Fibroblast of mammary gland (primary cell): Measurements from ENCODE around the gene DCK.

Experiments
- DNase-seq: peaks from one replicate; pipeline ENCODE4 v3.0.0-alpha.2; 2010; ENCODE audit warnings: low read depth
- H3K4me3 ChIP-seq: 2 replicates; pipeline ENCODE4 v1.5.1; 2011; ENCODE audit warnings: low read depth, mild to moderate bottlenecking, low read length, moderate library complexity; ENCODE audit not compliant: control insufficient read depth
- TF ChIP-seq, protein P1 (sequence below): conservative IDR thresholded peaks from 2 replicates; pipeline ENCODE4 v1.5.1; 2011; ENCODE audit warnings: low read depth, low read length, inconsistent platforms; ENCODE audit not compliant: control insufficient read depth, insufficient read depth

The DCK gene

DNA sequence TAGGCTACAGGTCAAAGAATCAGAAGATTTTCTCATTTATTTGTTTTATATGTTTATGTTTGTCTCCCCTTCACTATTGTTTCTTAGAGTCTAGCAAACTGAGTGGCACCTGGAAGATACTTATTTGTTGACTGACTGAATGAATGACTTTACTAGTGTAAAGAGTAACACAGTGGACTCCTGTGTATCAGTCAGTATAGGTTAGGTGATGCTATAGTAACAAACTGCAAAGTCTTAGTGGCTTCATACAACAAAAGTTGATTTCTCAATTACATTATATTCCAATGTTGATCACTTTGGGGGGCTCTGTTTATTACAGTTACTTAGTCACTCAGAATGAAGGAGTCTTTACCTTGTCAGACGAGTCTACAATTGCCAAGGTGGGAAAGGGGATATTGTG, 76.6 kb downstream of the DCK start:
- DNase-seq = no peak
- TF ChIP-seq, protein P1, sequence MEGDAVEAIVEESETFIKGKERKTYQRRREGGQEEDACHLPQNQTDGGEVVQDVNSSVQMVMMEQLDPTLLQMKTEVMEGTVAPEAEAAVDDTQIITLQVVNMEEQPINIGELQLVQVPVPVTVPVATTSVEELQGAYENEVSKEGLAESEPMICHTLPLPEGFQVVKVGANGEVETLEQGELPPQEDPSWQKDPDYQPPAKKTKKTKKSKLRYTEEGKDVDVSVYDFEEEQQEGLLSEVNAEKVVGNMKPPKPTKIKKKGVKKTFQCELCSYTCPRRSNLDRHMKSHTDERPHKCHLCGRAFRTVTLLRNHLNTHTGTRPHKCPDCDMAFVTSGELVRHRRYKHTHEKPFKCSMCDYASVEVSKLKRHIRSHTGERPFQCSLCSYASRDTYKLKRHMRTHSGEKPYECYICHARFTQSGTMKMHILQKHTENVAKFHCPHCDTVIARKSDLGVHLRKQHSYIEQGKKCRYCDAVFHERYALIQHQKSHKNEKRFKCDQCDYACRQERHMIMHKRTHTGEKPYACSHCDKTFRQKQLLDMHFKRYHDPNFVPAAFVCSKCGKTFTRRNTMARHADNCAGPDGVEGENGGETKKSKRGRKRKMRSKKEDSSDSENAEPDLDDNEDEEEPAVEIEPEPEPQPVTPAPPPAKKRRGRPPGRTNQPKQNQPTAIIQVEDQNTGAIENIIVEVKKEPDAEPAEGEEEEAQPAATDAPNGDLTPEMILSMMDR = no peak
- no peak overlapping the region for H3K4me3 ChIP-seq

DNA sequence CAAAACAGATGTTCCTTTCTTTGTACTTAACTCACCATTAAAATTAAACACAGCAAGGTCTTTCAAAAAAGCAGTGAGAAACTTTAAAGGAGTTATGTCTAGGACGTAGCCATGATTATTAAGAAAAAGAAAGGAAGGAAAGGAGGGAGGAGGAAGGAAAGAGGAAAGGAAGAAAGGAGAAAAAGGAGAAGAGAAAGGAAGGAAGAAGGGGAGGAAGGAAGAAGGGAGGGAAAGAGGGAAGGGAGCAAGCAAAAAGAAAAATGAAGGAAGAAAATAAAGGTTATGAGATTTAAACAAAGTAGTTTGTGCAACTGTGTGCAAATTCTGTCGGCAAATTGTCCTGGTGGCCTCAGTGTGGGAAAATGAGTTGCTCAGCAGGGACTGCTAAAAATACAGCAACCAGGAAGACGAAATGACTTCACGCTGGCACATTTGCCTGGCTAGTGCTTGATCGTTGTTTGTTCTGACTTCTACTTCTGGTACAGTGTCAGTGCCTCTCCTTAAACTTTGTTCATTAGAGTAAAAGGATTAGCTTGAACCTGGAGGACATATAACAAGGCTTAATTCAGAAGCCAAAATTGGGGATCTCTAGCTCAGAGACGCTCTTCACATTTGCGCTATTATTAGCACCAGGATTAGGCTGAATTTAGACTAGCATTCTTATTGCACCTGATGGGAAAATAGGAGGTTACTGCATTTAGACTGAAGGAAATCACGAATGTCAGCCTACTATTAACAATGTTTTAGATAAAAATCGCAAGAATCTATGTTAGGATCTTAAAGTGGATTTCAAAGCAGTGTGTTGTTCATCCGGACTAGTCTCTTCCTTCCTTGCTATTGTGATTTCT, 81.2 kb downstream of the DCK start:
- TF ChIP-seq, protein P1 = no peak
- DNase-seq = no peak
- no peak overlapping the region for H3K4me3 ChIP-seq
